Erythroblast (primary cell): ENCODE data around the gene MOCOS.
"Not testable (repeated sequence)": the region's sequence is repeated elsewhere in the genome, so short reads cannot be mapped to it uniquely, and the experiment has no call there.

Source experiments
- DNase-seq, 2 experiments: peaks; one replicate each; lab custom pipeline; 2025; lab: John Stamatoyannopoulos, UW
- GATA1 ChIP-seq: IDR thresholded peaks from 2 replicates; pipeline ENCODE4 v1.6.1; 2011; ENCODE audit warnings: low read depth, mild to moderate bottlenecking, control low read depth, low read length, moderate library complexity
- POLR2A ChIP-seq: IDR thresholded peaks from 2 replicates; pipeline ENCODE4 v1.6.1; 2011; ENCODE audit warnings: mild to moderate bottlenecking, low read length

MOCOS gene

GRCh38 chr18:36199691-36200295 lies 12.5 kb downstream of the MOCOS start:
- TF ChIP-seq POLR2A, result no peak
- TF ChIP-seq GATA1, result no peak
- DNase-seq, result no peak

DNA sequence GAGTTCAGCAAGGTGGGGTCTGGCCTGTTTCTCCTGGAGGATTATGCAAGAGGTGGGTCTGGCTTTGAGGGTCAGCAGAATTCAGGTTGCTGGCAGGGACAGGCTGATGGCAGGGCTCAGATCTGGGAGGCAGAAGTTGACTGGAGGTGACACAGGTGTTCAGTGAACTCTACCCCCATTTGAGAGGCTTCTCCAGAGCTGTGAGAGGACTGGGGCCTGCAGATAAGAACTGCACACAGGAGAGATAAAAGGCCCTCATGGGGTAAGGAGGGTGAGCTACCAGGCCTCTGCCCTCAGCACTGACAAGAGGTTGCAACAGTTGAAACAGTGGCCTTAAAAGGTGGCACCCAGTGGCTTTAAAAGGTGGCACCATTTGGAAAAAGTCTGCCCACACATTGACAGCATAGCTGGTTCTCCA lies 13.1 kb downstream of the MOCOS start:
- TF ChIP-seq POLR2A, result no peak
- TF ChIP-seq GATA1, result peak; percentile 11
- DNase-seq, result peak; percentile 87 to 96

GRCh38 chr18:36201765-36202164 lies 14.5 kb downstream of the MOCOS start:
- no peak for TF ChIP-seq POLR2A
- no peak for TF ChIP-seq GATA1
- DNase-seq, result no peak

DNA sequence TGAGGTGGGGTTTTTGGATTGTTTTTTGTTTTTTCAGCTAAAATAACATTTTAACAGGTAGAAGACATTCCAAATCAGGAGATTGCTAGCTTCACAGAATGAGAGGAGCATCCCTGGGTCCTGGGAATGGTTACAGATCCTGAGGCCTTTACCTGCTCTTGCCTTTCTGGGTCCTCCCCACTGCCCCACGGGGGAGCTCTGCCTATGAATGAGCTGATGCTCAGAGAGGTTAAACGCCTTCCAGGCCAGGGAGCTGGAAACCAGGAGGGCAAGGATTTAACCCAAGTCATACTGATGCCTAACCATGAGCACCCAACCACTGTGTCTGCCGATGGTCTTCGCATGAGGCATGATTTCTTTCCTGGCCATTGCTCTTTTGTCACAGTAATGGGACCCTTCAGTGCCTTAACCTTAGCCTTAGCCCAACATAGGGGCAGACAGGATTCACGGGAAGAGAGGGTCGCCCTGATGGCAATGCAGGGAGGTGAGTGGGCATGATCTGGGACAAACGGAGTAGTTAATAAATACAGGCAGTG lies 16.1 kb downstream of the MOCOS start:
- no peak for TF ChIP-seq GATA1
- TF ChIP-seq POLR2A, result no peak
- DNase-seq, result no peak

DNA sequence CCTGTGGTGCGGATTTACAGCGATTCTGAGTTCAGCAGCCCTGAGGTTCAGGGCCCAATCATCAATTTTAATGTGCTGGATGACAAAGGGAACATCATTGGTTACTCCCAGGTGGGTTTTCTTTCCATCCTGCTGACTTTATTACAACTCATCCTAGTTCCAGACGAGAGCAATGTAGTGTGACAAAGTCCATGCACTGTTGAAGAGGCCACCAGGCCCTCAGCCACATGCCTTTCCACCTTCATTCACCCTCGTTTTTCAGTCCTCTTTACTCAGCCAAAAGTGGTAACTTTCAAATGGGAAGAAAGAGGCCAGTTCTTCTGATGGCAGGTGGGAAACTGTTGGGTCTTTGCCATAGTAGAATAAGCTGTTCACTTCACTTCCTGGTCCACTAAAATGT lies 17.9 kb downstream of the MOCOS start:
- DNase-seq, result no peak
- no peak for TF ChIP-seq GATA1
- no peak for TF ChIP-seq POLR2A

GRCh38 chr18:36207303-36207702 lies 20.0 kb downstream of the MOCOS start:
- DNase-seq, result no peak
- TF ChIP-seq GATA1 (no peak), POLR2A (no peak)

GRCh38 chr18:36207969-36208368 lies 20.7 kb downstream of the MOCOS start:
- DNase-seq, result not testable (repeated sequence)

DNA sequence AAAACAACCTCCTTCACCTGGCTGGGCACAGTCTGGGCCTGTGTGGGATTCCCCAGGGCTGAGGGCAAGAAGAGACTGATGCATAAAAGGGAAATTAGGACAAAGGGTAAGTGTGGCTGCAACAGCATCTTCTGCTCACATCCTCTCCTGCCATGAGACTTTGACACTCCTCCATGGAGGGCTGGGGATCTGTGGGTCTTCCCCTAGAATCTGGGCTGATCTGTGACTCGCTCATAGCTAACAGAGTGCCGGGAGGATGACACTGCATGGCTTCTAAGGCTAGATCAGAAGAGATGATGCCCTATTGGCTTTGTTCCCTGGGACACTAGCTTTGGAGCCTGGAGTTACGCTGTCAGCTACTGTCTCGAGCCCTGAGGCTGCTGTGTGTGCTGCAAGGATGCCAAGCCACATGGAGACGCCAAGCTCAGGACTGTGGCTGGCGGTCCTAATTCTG lies 24.3 kb downstream of the MOCOS start:
- no peak for TF ChIP-seq GATA1
- TF ChIP-seq POLR2A, result no peak
- no peak for DNase-seq

- TF ChIP-seq POLR2A (no peak), GATA1 (no peak)
- DNase-seq, result no peak
These were observed 25.2 kb downstream of the MOCOS start for GRCh38 chr18:36212301-36213171.

DNA sequence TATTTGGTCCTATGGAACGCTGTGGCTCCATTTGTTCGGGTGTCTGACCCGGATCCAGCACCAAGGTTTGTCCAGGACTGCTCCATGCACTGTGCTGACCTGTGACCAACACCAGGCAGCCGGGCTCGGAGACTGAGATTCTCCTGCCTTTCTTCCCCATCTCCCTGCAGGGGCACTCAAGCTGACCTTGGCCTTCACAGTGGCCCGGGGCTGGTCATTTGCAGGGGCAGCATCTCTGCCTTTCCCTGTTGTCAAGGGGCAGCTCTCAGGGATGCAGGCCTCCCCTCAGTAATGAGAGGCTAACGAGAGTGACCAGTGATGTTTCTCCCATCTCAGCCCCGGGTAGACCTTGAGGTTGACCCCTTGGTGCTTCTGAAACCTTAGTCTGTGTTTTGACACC lies 27.5 kb downstream of the MOCOS start:
- TF ChIP-seq GATA1, result no peak
- TF ChIP-seq POLR2A, result no peak

GRCh38 chr18:36215577-36215976 lies 28.3 kb downstream of the MOCOS start:
- TF ChIP-seq POLR2A (no peak), GATA1 (no peak)
- no peak for DNase-seq

More for the DNA sequence above, 27.5 kb downstream of the MOCOS start:
- DNase-seq, result no peak

- no peak for DNase-seq
- no peak for TF ChIP-seq POLR2A
- no peak for TF ChIP-seq GATA1
These were observed 30.1 kb downstream of the MOCOS start for GRCh38 chr18:36217348-36217747.

GRCh38 chr18:36229188-36229587 lies 41.9 kb downstream of the MOCOS start:
- DNase-seq, result no peak
- TF ChIP-seq GATA1 (no peak), POLR2A (no peak)

- not testable (repeated sequence) for DNase-seq
These were observed 53.2 kb downstream of the MOCOS start for GRCh38 chr18:36240510-36240909.
